NT2/D1 (cell line): Measurements from ENCODE around the gene ELFN2.

Experiments
- DNase-seq: peaks from one replicate; pipeline ENCODE4 v3.0.0-alpha.2; 2011; ENCODE audit warnings: low read depth, low spot score
- H3K27me3 ChIP-seq: 2 replicates; pipeline ENCODE4 v1.6.0; 2011; ENCODE audit warnings: mild to moderate bottlenecking; ENCODE audit not compliant: insufficient read length, insufficient read depth
- H3K36me3 ChIP-seq: 2 replicates; pipeline ENCODE4 v1.6.1; 2011; ENCODE audit warnings: mild to moderate bottlenecking, low read length, mixed read lengths; ENCODE audit not compliant: insufficient read depth, insufficient read length
- H3K4me1 ChIP-seq: 2 replicates; pipeline ENCODE4 v1.5.1; 2011; ENCODE audit not compliant: insufficient read depth, insufficient read length
- H3K4me3 ChIP-seq: 2 replicates; pipeline ENCODE4 v1.5.1; 2011; ENCODE audit warnings: low read depth; ENCODE audit not compliant: insufficient read length
- H3K9ac ChIP-seq: 2 replicates; pipeline ENCODE4 v1.6.0; 2011; ENCODE audit warnings: low read depth; ENCODE audit not compliant: insufficient read length
- H3K9me3 ChIP-seq: 2 replicates; pipeline ENCODE4 v1.5.1; 2011; ENCODE audit warnings: mild to moderate bottlenecking, low read length; ENCODE audit not compliant: insufficient read depth
- SUZ12 ChIP-seq: IDR thresholded peaks from 2 replicates; pipeline ENCODE4 v1.6.1; 2011; ENCODE audit not compliant: insufficient read length, insufficient read depth; ENCODE audit errors: extremely low read depth
- YY1 ChIP-seq: IDR thresholded peaks from 2 replicates; pipeline ENCODE4 v1.6.1; 2011; ENCODE audit not compliant: insufficient read length, insufficient read depth
- ZNF274 ChIP-seq: IDR thresholded peaks from 2 replicates; pipeline ENCODE4 v1.6.1; 2011; ENCODE audit warnings: mild to moderate bottlenecking, low read depth, low read length

ELFN2 gene

DNA sequence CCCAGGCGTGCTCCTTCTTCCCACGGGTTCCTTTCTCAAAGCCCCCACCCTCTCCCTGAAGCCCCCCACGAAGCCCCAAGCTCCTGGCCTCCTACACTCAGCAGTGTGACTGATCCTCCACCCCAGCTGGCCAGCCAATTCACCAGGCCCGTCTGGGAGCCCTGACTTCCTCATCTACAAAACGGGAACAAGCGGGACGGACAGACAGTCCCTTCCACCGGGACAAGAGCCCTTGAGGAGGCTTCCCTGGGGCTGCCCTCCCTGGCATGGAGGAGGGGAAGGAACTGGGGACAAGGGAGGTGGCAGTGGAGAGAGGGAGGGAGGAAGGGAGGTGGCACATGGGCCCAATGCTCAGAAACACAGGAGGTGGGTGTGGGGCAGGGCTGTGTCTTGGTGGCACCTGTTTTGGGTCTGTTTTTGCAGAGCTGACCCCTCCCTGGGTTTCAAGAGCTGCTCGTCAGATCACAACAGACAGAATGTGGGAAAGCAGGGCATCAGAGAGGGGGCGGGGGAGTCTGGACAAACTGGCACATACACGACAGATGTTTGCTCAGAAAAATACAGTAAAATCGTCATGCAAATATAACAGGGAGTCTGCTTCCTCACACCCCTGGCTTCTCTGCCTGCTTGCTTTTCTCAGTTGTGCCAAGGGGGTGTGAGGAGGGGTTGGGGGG is 56.8 kb downstream of the ELFN2 start:
- no peak for DNase-seq
- no peak overlapping the region for H3K9ac ChIP-seq
- H3K27me3 ChIP-seq, result no peaks in the 10 kb centered on the region
- no peak overlapping the region for H3K4me3 ChIP-seq
- no peak for TF ChIP-seq YY1
- TF ChIP-seq SUZ12, result no peak
- no peak for TF ChIP-seq ZNF274
- no peaks in the 10 kb centered on the region for H3K9me3 ChIP-seq
- no peaks in the 10 kb centered on the region for H3K36me3 ChIP-seq
- H3K4me1 ChIP-seq, result peaks cover 7% of the 10 kb centered on the region

DNA sequence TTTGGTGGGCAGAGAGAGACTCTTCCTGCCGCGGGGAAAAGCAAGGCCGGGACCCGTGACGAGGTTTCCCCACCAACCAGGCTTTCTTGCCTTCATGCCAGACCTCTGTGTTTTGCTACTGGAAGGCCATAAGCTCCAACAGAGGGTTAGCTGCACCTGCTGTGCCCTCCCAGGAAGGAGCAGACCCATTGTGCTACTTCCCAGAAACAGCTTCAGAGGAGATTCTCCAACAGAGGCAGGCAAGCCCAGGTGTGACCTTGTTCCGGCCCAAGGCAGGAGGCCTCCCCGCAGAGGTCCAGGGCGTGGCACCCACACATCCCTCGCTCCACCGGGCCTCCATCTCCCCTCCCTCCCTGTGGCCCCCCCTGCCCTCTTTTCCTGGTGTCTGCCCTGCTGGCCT is 57.8 kb downstream of the ELFN2 start:
- Histone ChIP-seq H3K9me3 (no peaks in the 10 kb centered on the region), H3K4me1 (peaks cover 7% of the 10 kb centered on the region), H3K36me3 (no peaks in the 10 kb centered on the region), H3K9ac (no peak overlapping the region), H3K4me3 (no peak overlapping the region), H3K27me3 (no peaks in the 10 kb centered on the region)
- TF ChIP-seq ZNF274 (no peak), SUZ12 (no peak), YY1 (no peak)
- no peak for DNase-seq

DNA sequence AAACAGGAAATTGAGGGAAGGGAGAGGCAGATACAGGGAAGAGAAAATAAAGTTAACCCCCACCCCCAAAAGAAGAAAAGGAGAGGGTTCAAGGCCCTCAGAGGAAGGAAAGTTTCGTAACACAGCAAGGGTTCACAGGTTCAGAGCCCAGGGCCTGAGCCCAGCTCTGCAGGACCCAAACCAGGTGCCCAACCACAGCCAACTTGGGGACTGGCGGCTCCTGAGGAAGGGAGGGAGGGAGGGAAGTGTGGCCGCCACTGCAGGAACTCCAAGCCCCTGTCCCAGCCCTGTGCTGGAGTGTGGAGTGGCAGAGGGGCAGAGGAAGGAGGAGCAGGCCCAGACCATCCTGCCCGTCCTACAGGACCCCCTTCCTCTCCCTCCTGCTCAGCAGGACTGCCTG is 59.2 kb downstream of the ELFN2 start:
- no peaks in the 10 kb centered on the region for H3K27me3 ChIP-seq
- H3K4me3 ChIP-seq, result no peak overlapping the region
- H3K9me3 ChIP-seq, result no peaks in the 10 kb centered on the region
- H3K4me1 ChIP-seq, result peaks cover 7% of the 10 kb centered on the region
- H3K9ac ChIP-seq, result no peak overlapping the region
- no peak for TF ChIP-seq YY1
- no peak for TF ChIP-seq ZNF274
- TF ChIP-seq SUZ12, result no peak
- no peak for DNase-seq
- no peaks in the 10 kb centered on the region for H3K36me3 ChIP-seq

DNA sequence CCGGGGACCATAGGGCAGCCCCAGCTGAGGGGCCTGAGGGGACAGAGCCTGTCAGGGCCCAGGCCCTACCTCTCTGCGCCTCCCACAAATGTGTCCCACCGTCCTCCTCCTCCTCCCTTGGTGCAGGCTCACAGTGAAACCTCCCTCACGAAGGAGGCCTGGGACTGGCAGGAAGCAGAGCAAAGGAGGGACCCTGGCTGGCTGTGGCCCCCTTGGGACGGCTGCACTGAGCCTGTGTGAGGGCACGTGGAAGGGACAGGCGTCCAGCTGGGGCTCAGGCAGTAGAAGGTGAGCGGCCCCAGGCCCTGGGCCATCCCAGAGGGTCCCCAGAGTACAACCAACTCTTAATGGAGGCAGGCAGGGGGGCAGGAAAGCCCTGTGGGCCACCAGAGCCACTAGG is 60.7 kb downstream of the ELFN2 start:
- Histone ChIP-seq H3K4me3 (no peak overlapping the region), H3K4me1 (peaks cover 7% of the 10 kb centered on the region), H3K9me3 (no peaks in the 10 kb centered on the region), H3K36me3 (no peaks in the 10 kb centered on the region), H3K27me3 (no peaks in the 10 kb centered on the region), H3K9ac (no peak overlapping the region)
- DNase-seq, result no peak
- no peak for TF ChIP-seq SUZ12
- no peak for TF ChIP-seq YY1
- no peak for TF ChIP-seq ZNF274

DNA sequence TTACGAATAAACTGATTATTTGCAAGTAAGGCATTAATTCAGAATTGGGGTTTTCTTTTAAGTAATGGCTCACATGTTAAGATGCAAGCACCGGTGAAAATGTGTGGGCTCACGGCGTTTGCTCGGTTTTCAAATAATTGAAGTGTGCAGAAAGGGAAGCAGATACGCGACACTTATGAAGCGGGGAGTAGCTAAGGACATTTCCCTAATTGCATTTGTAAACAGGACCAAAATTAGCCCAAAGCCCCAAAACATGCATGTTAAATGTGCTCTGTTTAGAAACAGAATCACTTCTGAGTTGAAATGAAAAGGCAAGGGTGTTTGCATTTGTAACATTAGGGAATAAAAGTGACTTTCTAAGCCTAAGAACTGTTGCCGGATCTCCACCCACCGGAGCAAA is 61.3 kb downstream of the ELFN2 start:
- H3K9ac ChIP-seq, result no peak overlapping the region
- TF ChIP-seq ZNF274 (no peak), SUZ12 (no peak), YY1 (no peak)

DNA sequence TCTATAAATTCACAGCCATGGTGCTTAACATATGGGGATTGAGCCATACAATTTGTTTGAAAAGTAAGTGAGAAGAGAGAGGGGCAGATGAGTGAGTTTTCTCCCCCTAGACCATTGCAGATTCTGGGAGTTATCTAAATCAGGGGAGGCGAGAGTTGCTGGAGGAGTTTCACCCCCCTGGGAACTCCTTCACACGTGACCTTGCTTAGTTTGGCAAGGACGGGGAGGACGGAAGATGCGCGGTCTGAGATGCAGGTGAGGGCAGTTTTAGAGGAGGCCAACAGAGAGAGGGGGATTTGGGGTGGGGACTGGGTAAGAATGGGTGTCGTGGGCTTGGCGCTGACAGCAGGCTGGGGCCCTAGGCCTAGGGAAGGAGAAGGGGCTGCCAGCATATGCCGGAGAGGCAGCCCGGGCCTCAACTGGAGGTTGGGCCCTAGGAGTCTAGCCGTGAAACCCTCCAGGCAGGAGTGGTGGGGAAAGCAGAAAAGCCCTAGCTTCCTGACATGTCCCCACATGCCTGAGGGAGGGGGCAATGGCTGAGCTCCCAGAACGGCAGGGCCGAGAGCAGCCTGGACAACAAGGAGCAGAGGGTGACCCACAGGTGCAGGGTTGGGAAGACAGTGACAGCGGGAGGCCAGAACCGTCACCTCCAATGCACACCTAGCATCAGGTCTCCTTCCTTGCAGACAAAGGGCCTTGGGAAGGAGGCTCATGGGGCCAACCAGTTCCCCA is 63.9 kb downstream of the ELFN2 start:
- TF ChIP-seq SUZ12 (no peak), ZNF274 (no peak), YY1 (no peak)
- DNase-seq, result no peak
- Histone ChIP-seq H3K27me3 (no peaks in the 10 kb centered on the region), H3K4me1 (peaks cover 11% of the 10 kb centered on the region), H3K9ac (no peak overlapping the region), H3K9me3 (no peaks in the 10 kb centered on the region), H3K4me3 (no peak overlapping the region), H3K36me3 (no peaks in the 10 kb centered on the region)

More for the DNA sequence above, 61.3 kb downstream of the ELFN2 start:
- no peak overlapping the region for H3K4me3 ChIP-seq
- no peaks in the 10 kb centered on the region for H3K27me3 ChIP-seq
- no peak for DNase-seq
- peaks cover 7% of the 10 kb centered on the region for H3K4me1 ChIP-seq
- no peaks in the 10 kb centered on the region for H3K36me3 ChIP-seq
- H3K9me3 ChIP-seq, result no peaks in the 10 kb centered on the region

DNA sequence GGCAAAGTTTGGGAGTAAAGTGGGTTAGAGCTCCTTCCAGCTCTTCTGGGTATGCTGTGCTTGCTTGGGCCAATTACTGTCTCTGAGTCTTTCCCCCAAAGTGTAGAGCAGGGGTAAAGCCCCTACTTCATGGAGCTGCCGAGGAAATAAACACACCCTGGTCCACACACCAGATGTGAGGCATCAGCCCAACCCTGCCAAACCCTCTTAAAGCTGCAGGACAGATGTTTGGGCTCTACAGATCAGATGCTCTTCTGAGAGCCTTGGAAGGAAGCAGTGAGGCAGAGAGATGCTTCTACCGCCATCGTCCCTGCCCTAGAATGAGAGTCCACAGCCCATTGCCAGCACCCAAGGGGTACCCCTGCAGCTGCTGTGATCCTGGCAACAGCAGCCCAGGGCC is 64.7 kb downstream of the ELFN2 start:
- H3K4me3 ChIP-seq, result no peak overlapping the region
- H3K9ac ChIP-seq, result no peak overlapping the region
- H3K4me1 ChIP-seq, result peaks cover 9% of the 10 kb centered on the region
- no peaks in the 10 kb centered on the region for H3K9me3 ChIP-seq
- H3K36me3 ChIP-seq, result no peaks in the 10 kb centered on the region
- H3K27me3 ChIP-seq, result no peaks in the 10 kb centered on the region
- TF ChIP-seq YY1, result no peak
- TF ChIP-seq ZNF274, result no peak
- TF ChIP-seq SUZ12, result no peak
- no peak for DNase-seq
